ENCODE data around the gene TBCD. TPM values are rescaled to one million over a fixed set of nuclear protein-coding genes. Genes with fewer than 3 reads are reported as not detected.
A peak's percentile ranks its signal among the peaks of the same experiment; 100 is the strongest.

The TBCD gene
- total RNA-seq, 2 experiments from 2014 or later = 87.8 to 145 TPM

DNA sequence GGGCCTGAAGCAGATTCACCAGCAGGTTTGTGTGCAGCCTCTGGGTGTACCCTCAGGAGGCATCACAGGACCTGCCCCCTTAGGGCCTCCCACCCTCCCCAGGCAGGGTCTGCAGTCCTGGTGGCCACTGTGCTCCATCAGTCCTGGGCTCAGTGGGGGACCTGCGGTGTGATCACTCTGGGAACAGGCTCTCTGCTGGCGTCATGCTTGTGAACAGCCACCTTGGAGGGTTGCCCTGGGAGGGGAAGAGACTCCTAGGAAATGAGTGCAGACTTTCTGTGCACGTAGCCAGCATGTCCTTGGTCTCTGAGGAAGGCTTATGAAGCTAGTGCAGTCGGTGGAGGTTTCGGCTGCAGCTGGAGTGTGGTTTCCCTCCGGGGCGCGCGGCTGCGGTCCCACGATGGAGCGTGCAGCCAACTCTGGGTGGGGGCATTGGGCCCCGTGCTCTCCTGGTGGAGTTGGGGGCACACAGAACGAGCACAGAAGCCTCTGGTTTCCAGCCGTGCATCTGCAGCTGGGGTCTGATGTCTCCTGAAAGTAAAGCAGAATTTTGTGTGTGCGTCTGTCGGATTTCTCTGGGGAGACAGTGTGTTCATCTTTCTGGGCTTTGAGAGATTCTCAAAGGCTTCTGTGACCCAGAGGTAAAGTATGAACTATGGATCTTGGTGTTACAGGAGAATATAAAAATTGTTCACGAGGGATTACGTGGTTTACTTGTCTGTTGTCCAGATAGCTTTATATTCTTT is 156.1 kb downstream of the TBCD start:
- Histone ChIP-seq H2AFZ (ENCODE audit: low read length) (no peak overlapping the region), H4K20me1 (ENCODE audit: insufficient read depth, low read length) (no peaks in the 10 kb centered on the region), H3K4me1 (ENCODE audit: insufficient read depth, low read length, poor library complexity, severe bottlenecking) (peaks cover 13% of the 10 kb centered on the region), H3K79me2 (ENCODE audit: insufficient read depth, low read depth, low read length) (no peaks in the 10 kb centered on the region), H3K9me2 (ENCODE audit: insufficient read depth, low read length) (no peaks in the 10 kb centered on the region), H3K4me2 (ENCODE audit: low read length) (no peak overlapping the region), H3K9me3 (ENCODE audit: low read length) (no peaks in the 10 kb centered on the region), H3K27ac (ENCODE audit: low read depth, low read length, poor library complexity, severe bottlenecking) (no peak overlapping the region), H3K4me3 (ENCODE audit: low read depth, low read length, poor library complexity, severe bottlenecking) (no peak overlapping the region), H3K36me3 (ENCODE audit: insufficient read depth, low read length) (peaks cover 31% of the 10 kb centered on the region)
- CTCF ChIA-PET (ENCODE audit: unreplicated experiment) = no interaction called here
- TSS peak; percentile 43 for BruUV-seq (replicated peaks)
- intact Hi-C loops (cut with micrococcal nuclease; ENCODE audit: unreplicated experiment) = no loop called here
- TF ChIP-seq CTCF (conservative IDR thresholded peaks at IDR 0.05; ENCODE audit: low read length) (no peak), EZH2phosphoT487 (IDR thresholded peaks at IDR 0.05; ENCODE audit: borderline replicate concordance, low read depth, low read length) (no peak)
- DNase-seq (ENCODE audit: low spot score) = no peak
- POLR2A ChIA-PET = interaction anchor here (0.6 to 1.1 kb wide), 2 partner anchors 23 to 65 kb away, joined by 4 to 8 read pairs; no protein-coding TSS in a partner anchor

DNA sequence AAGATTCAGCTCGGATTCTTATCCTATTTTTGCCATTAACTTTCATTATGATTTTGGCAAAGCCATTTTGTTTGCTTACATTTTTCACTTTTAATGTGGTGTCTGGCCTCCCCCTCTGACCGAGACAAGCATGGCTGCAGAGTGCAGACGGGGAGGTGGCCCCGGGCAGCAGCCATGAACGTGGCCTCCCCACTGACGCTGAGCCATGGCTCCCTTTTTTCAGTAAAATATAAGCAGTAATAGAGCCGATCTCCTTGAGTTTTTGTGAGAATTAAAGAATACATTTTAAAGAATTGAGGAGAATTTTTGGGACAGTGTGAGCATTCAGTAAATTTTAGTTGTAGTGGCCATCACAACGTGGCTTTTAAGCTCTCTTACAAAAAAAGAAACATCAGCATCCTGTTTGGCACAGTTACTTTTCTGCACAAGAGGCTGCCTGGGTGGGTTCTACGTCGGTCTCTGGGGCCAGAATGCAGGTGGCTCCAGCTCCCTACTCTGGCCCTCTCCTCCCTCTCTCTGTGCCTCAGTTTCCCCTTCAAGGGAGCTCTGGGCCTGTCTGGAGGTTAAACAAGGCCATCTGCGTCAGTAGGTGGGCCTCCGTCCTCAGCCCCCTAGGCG is 156.8 kb downstream of the TBCD start:
- TF ChIP-seq CTCF (conservative IDR thresholded peaks at IDR 0.05; ENCODE audit: low read length) (no peak), EZH2phosphoT487 (IDR thresholded peaks at IDR 0.05; ENCODE audit: borderline replicate concordance, low read depth, low read length) (no peak)
- H3K4me3 ChIP-seq (ENCODE audit: low read depth, low read length, poor library complexity, severe bottlenecking) = no peak overlapping the region
- H3K9me3 ChIP-seq (ENCODE audit: low read length) = no peaks in the 10 kb centered on the region
- no peak overlapping the region for H3K27ac ChIP-seq (ENCODE audit: low read depth, low read length, poor library complexity, severe bottlenecking)
- ChIA-PET POLR2A (interaction anchor here (0.6 to 1.1 kb wide), 2 partner anchors 24 to 64 kb away, joined by 4 to 8 read pairs; no protein-coding TSS in a partner anchor), CTCF (ENCODE audit: unreplicated experiment) (no interaction called here)
- H3K9me2 ChIP-seq (ENCODE audit: insufficient read depth, low read length) = no peaks in the 10 kb centered on the region
- H2AFZ ChIP-seq (ENCODE audit: low read length) = no peak overlapping the region
- intact Hi-C loops (cut with micrococcal nuclease; ENCODE audit: unreplicated experiment) = no loop called here
- peaks cover 14% of the 10 kb centered on the region for H3K4me1 ChIP-seq (ENCODE audit: insufficient read depth, low read length, poor library complexity, severe bottlenecking)
- DNase-seq (ENCODE audit: low spot score) = no peak
- H4K20me1 ChIP-seq (ENCODE audit: insufficient read depth, low read length) = no peaks in the 10 kb centered on the region
- H3K79me2 ChIP-seq (ENCODE audit: insufficient read depth, low read depth, low read length) = no peaks in the 10 kb centered on the region
- H3K36me3 ChIP-seq (ENCODE audit: insufficient read depth, low read length) = peaks cover 31% of the 10 kb centered on the region; the same call in 1 of the 2 replicates
- BruUV-seq (replicated peaks) = no TSS peak
- H3K4me2 ChIP-seq (ENCODE audit: low read length) = no peak overlapping the region

Data from OCI-LY7 (cell line).